Fibroblast of pulmonary artery (primary cell): ENCODE results near the gene LRTM2.

ENCODE experiments used
- DNase-seq: peaks from one replicate; pipeline ENCODE4 v3.0.0-alpha.2; 2010; ENCODE audit warnings: low read depth
- H3K4me3 ChIP-seq: replicated peaks from 2 replicates; pipeline ENCODE4 v1.5.1; 2011; ENCODE audit warnings: low read depth, mild to moderate bottlenecking, control low read depth, low read length, moderate library complexity
- CTCF ChIP-seq: IDR thresholded peaks from 2 replicates; pipeline ENCODE4 v1.5.1; 2011; ENCODE audit warnings: mild to moderate bottlenecking, control low read depth, low read length, inconsistent platforms; ENCODE audit errors: missing control alignments

Gene LRTM2

DNA sequence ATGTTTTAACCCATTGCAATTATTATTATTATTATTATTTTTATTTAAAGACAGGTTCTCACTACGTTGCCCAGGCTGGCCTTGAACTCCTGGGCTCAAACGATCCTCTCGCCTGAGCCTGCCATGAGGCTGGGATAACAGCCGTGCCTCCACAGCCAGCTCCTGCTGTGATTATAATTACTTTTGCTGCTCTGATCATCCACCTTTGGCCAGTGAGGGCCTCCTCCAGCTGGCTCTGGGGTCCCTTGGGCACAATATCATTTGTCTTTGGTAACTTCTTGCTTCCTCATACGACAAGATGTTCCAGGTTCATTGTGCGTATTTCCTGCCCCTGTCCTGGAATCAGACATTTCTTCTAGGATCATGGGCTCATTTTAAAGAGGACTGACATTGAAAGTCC lies 28.4 kb downstream of the LRTM2 start:
- no peak overlapping the region for H3K4me3 ChIP-seq
- DNase-seq = no peak
- TF ChIP-seq CTCF = no peak

- no peak for TF ChIP-seq CTCF
- H3K4me3 ChIP-seq = no peak overlapping the region
- DNase-seq = peak; percentile 67
These were observed 30.9 kb downstream of the LRTM2 start for GRCh38 chr12:1851151-1851701.

DNA sequence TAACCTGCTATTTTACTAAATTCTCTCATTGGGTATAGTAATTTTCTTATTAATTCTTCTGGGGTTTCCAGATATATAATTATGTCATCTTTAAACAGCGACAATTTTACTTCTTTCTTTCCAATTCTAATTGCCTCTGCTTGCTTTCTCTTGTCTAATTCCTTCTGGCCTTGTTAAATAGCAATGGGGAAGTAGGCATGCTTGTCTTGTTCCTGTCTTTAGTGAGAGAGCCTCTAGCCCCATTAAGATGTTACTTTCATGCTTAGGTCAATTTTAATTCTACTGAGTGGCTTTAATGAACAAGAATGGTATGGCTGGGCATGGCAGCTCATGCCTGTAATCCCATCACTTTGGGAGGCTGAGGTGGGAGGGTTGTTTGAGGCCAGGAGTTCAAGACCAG lies 31.7 kb downstream of the LRTM2 start:
- no peak overlapping the region for H3K4me3 ChIP-seq
- no peak for DNase-seq
- no peak for TF ChIP-seq CTCF

DNA sequence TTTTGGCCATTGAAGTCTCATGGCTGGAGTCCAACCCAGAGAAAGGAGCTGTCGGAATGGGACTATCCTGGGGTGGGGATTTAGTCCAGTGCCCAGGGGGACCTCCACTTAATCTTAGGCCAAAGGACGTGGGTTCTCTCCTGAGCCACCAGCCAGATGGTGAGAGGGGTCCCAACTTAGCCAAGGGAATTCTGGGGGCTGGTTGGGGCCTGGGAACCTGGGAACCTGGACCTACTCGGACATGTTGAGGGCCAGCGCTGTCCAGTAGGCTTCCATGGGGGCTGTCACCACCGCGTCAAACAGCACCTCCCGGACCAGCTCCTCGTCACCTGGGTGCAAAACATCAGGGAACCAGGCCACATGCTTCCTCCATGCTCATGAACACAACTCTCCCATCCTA lies 33.4 kb downstream of the LRTM2 start:
- no peak overlapping the region for H3K4me3 ChIP-seq
- no peak for DNase-seq
- no peak for TF ChIP-seq CTCF

- H3K4me3 ChIP-seq = no peak overlapping the region
- no peak for TF ChIP-seq CTCF
- DNase-seq = peak; percentile 24
These were observed 34.9 kb downstream of the LRTM2 start for GRCh38 chr12:1855241-1855640.

- no peak for DNase-seq
- no peak for TF ChIP-seq CTCF
- no peak overlapping the region for H3K4me3 ChIP-seq
These were observed 36.7 kb downstream of the LRTM2 start for GRCh38 chr12:1857086-1857485.

- no peak for DNase-seq
- no peak overlapping the region for H3K4me3 ChIP-seq
- TF ChIP-seq CTCF = no peak
These were observed 37.5 kb downstream of the LRTM2 start for GRCh38 chr12:1857821-1858220.
